Measurements from ENCODE around the gene HOXB6.

The HOXB6 gene

DNA sequence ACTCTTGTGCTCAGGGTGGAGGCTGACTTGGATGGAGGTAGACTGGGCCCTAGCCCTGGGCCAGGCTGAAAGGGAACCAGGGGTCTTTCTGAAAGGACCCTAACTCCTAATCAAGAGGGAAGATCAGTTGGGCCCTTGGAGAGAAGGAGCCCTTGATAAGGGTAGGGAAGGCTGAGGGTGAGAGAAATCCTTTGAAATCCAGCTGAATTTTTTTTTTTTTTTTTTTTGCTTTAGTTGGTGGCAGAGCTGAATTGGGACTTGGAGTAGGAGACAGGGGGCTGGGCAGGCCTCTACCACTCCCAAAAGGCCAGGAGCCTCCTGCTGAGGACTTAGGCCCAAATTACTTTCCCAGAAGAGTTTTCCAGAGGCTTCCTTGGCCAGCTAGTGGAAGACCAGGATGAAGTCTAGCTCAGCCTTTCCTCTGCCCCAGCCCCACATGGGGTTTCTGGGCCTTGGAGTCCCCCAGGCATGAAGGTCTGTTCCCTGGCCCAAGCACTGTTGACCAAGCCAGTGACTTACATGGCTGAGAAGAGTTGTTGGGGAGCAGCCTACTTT lies 14.1 kb downstream of the HOXB6 start:
- no peak for DNase-seq (ENCODE audit: insufficient read length, low spot score)
- no peak for FAIRE-seq
- TF ChIP-seq, protein P1, sequence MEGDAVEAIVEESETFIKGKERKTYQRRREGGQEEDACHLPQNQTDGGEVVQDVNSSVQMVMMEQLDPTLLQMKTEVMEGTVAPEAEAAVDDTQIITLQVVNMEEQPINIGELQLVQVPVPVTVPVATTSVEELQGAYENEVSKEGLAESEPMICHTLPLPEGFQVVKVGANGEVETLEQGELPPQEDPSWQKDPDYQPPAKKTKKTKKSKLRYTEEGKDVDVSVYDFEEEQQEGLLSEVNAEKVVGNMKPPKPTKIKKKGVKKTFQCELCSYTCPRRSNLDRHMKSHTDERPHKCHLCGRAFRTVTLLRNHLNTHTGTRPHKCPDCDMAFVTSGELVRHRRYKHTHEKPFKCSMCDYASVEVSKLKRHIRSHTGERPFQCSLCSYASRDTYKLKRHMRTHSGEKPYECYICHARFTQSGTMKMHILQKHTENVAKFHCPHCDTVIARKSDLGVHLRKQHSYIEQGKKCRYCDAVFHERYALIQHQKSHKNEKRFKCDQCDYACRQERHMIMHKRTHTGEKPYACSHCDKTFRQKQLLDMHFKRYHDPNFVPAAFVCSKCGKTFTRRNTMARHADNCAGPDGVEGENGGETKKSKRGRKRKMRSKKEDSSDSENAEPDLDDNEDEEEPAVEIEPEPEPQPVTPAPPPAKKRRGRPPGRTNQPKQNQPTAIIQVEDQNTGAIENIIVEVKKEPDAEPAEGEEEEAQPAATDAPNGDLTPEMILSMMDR (IDR thresholded peaks at IDR 0.05; ENCODE audit: insufficient read depth, missing control alignments), result no peak

DNA sequence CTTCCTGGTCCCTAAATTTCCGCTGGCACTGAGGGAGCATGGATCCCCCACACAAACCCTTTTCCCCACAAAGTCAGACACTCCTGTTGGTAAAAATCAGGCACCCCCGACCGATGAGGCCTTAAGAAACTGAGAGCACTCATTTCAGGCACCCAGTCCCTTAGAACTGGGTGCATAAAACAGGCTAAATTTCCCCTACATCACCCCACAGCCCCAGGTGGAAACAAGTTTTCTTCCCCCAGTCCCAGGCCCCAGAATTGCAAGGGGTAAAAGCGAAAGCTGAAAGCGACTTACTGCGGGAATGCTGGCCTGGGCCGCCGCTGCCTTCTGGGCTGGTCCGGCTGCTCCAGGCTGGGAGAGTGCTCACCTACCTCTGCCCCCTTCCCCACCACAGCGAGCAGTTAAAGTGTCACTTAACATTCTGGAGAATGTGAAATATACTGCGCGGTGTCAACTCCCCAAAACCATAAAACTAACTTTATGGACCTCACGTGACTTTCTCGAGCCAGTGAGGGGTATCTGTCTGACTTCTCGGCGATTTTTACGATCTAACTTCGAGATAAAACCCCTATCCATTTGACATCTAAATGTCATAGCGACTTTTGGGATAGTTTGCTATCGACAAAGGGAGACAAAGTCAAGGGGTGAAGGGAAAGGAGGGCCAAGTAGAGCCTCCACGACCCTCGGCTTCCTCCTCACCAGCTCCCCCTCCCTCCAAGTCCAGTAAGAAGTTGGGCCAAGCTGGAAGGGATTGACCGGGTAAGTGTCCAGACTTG lies 14.8 kb downstream of the HOXB6 start, which contains the start of gene HOXB3:
HOXB3 (minus strand) TSS at position 411 of the 776 bp plus-strand sequence. CDS start 37,767 bp downstream, outside the sequence.
- no peak for FAIRE-seq

DNA sequence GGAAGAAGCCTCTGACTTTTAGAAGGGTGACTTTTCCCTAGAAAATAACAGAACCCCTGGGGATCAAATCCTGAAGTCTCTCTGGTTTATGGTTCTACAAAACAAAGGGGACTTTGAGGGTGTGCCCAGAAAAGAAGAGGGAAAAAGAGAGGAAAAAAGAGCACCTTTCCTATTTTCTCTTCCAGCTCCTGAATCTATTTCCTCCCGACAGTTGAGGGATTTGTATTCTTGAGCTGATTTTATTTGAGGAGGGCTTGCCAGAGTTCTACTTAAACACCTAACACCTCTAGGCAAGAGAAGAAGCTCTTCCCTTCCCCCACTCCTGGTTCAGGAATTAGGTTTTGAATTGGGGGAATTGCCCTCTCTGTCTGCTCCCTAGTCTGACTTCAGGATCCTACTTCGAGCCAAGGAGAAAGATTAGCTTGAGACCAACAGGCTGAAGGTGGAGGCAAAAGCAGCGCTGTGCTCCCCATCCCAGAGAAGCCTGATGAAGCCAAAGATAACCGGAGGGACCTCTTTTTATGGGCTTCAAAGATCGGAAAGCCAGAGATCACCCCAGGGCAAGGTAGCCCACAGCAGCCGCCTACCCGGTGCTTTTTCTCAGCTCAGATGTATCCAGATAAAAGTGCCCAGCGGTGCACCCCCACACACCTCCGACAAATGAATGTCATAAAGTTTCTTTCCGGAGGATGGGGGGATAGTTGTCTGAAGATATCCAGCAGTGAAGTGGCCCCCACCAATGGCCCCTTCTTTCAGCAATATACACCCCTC lies 15.5 kb downstream of the HOXB6 start:
- FAIRE-seq (no peak), DNase-seq (ENCODE audit: insufficient read length, low spot score) (no peak)
- TF ChIP-seq, protein P1 (IDR thresholded peaks at IDR 0.05; ENCODE audit: insufficient read depth, missing control alignments), result no peak

More for the DNA sequence above, 14.8 kb downstream of the HOXB6 start, which contains the start of gene HOXB3:
- no peak for DNase-seq (ENCODE audit: insufficient read length, low spot score)
- TF ChIP-seq, protein P1 (IDR thresholded peaks at IDR 0.05; ENCODE audit: insufficient read depth, missing control alignments), result no peak

DNA sequence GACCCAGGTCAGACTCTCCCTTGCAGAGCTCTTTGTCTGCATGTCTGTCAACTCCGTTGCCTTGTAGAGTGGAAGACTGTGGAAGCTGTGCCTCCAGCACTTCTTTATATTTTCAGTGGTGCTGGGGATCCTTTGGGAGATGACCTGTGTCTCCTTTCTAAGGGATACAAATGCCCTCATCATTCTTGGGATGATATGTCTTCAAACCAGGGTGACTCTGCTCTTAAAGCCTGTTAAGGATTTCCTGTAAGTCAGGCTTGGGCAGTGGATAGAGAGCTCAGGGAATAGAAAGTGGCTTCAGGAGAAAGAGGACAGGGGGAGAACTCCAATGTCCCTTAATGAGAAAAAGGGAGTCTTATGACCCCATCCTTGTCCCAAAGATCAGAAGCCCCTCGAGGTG lies 16.3 kb downstream of the HOXB6 start:
- TF ChIP-seq, protein P1 (IDR thresholded peaks at IDR 0.05; ENCODE audit: insufficient read depth, missing control alignments), result no peak
- no peak for FAIRE-seq
- DNase-seq (ENCODE audit: insufficient read length, low spot score), result no peak

DNA sequence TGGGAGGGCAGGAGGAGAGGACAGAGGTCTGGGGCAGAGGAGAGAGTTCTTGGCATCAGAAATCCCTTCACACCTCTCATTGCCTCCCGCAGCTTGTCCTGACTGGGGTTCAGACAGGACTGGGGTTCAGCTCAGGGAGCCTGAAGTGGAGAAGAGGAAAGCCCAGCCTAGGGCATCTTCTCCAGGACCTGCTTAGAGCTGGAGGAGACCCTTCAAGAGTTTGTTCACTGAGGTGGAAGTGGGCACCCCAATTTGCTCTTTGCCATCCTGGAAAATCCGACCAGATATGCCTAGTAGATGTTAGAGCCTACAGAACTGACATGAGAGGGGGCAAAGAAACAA lies 16.7 kb downstream of the HOXB6 start:
- no peak for FAIRE-seq
- TF ChIP-seq, protein P1 (IDR thresholded peaks at IDR 0.05; ENCODE audit: insufficient read depth, missing control alignments), result no peak
- no peak for DNase-seq (ENCODE audit: insufficient read length, low spot score)

DNA sequence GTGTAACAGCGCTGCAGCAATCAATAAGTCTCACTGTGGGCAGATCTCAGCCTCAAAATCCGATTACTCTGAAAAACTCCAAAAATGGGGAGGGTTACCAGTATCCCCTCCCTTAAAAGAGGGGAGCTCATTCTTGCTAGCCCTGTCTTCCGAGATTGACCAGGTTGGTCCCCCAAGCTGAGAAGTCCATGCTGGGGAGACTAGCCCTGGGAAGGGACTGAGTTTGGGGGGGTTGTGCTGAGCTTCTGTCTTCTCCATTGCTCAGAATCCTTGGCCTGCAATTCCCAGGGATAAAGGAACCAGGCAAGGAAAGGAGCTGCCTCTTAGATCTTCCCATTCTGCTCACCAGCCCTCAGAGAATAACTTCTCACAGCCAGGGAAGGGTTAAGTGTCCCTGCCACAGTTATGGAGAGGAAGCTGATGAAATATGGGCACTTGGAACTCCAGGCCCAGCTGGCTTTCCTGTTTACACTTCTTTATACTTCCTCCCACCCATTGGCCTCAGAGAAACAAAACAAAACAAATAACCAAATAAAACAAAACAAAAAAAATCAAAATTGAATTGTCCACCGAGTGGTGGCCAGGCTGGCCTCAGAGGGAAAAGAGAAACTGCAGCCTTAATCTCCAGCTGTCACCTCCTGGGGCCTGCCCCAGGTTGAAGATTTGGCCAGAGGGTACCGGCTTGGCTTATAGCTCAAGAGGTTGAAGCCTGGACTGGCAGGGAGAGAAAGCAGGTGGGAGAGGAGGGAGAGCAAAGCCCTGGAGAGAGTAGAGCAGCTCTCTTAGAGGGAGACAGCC lies 17.3 kb downstream of the HOXB6 start:
- DNase-seq (ENCODE audit: insufficient read length, low spot score) (no peak), FAIRE-seq (no peak)
- TF ChIP-seq, protein P1 (IDR thresholded peaks at IDR 0.05; ENCODE audit: insufficient read depth, missing control alignments), result no peak

All from D721Med (cell line).